ENCODE results near the gene HMCN2.
"Not testable (repeated sequence)": the region's sequence is repeated elsewhere in the genome, so short reads cannot be mapped to it uniquely, and the experiment has no call there.

The HMCN2 gene

GRCh38 chr9:130433168-130433946 is 167.8 kb downstream of the HMCN2 start:
- DNase-seq: peak; percentile 89
- H3K36me3 ChIP-seq: no peaks in the 10 kb centered on the region
- H3K9me3 ChIP-seq: no peaks in the 10 kb centered on the region
- TF ChIP-seq CTCF (IDR thresholded peaks at IDR 0.05; ENCODE audit: low read depth, low read length): peak; percentile 44
- no peaks in the 10 kb centered on the region for H3K27me3 ChIP-seq
- H3K4me3 ChIP-seq (ENCODE audit: low read depth, low read length): peak overlapping the region; percentile 45
- peaks cover 12% of the 10 kb centered on the region for H3K4me1 ChIP-seq

- H3K9me3 ChIP-seq: no peaks in the 10 kb centered on the region
- DNase-seq: no peak
- H3K4me1 ChIP-seq: peaks cover 12% of the 10 kb centered on the region
- H3K36me3 ChIP-seq: no peaks in the 10 kb centered on the region
- no peaks in the 10 kb centered on the region for H3K27me3 ChIP-seq
- no peak overlapping the region for H3K4me3 ChIP-seq (ENCODE audit: low read depth, low read length)
- no peak for TF ChIP-seq CTCF (IDR thresholded peaks at IDR 0.05; ENCODE audit: low read depth, low read length)
These were observed 168.3 kb downstream of the HMCN2 start for GRCh38 chr9:130433947-130434262.

GRCh38 chr9:130434656-130435055 is 169.1 kb downstream of the HMCN2 start:
- not testable (repeated sequence) for DNase-seq; H3K36me3 ChIP-seq; H3K9me3 ChIP-seq; H3K27me3 ChIP-seq; H3K4me3 ChIP-seq (ENCODE audit: low read depth, low read length)
- peaks cover 12% of the 10 kb centered on the region for H3K4me1 ChIP-seq

- TF ChIP-seq CTCF (IDR thresholded peaks at IDR 0.05; ENCODE audit: low read depth, low read length): no peak
- no peaks in the 10 kb centered on the region for H3K36me3 ChIP-seq
- H3K9me3 ChIP-seq: no peaks in the 10 kb centered on the region
- peaks cover 11% of the 10 kb centered on the region for H3K4me1 ChIP-seq
- DNase-seq: no peak
- H3K4me3 ChIP-seq (ENCODE audit: low read depth, low read length): no peak overlapping the region
- H3K27me3 ChIP-seq: no peaks in the 10 kb centered on the region
These were observed 171.6 kb downstream of the HMCN2 start for GRCh38 chr9:130437011-130437789.

GRCh38 chr9:130438382-130438981 is 172.9 kb downstream of the HMCN2 start:
- TF ChIP-seq CTCF (IDR thresholded peaks at IDR 0.05; ENCODE audit: low read depth, low read length): no peak
- Histone ChIP-seq H3K27me3 (no peaks in the 10 kb centered on the region), H3K9me3 (no peaks in the 10 kb centered on the region), H3K36me3 (no peaks in the 10 kb centered on the region), H3K4me3 (ENCODE audit: low read depth, low read length) (no peak overlapping the region), H3K4me1 (peaks cover 2% of the 10 kb centered on the region; the same call in 1 of the 2 replicates)
- DNase-seq: no peak

GRCh38 chr9:130441031-130441430 is 175.5 kb downstream of the HMCN2 start:
- H3K36me3 ChIP-seq: no peaks in the 10 kb centered on the region
- no peak for DNase-seq
- no peaks in the 10 kb centered on the region for H3K9me3 ChIP-seq
- no peaks in the 10 kb centered on the region for H3K4me1 ChIP-seq
- no peak for TF ChIP-seq CTCF (IDR thresholded peaks at IDR 0.05; ENCODE audit: low read depth, low read length)
- H3K27me3 ChIP-seq: no peaks in the 10 kb centered on the region
- H3K4me3 ChIP-seq (ENCODE audit: low read depth, low read length): no peak overlapping the region

Data from BE2C (cell line).